Renal pelvis (tissue), 4 donors: ENCODE data around the gene CD300H. TPM values are rescaled to one million over a fixed set of nuclear protein-coding genes. Genes with fewer than 3 reads are reported as not detected.
"Not testable (repeated sequence)": the region's sequence is repeated elsewhere in the genome, so short reads cannot be mapped to it uniquely, and the experiment has no call there.

Experiments
- DNase-seq: peaks from one replicate; pipeline ENCODE4 v3.0.0-alpha.2; 2013
- polyA plus RNA-seq, 3 donors: library from polyadenylated mRNA; unstranded; fragments of 120-200 nt; gene quantifications; one replicate each; pipeline ENCODE4 v1.2.1, GENCODE V29; 2013; ENCODE audit not compliant: insufficient read length in 3 of 3

CD300H gene
- polyA plus RNA-seq, 3 donors: not detected

DNA sequence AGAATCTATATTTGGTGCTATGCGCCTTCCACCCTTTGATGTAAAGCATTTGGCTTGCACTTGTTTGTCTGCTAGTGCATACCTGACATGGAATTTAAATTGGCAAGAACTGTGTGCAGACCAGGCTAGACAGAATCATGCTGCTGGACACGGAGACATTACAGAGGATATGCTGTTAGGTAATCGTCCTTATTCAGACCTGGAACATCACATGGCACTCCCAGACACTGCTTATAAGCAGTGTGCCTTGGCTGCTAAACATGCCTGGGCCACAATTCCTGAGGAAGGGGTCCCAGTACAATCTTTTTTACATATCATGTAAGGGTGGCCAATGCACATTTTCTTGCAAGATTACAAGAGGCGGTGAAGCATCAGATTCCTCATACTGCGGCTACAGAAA lies 18.4 kb upstream of the CD300H start:
- DNase-seq: no peak

GRCh38 chr17:74584292-74585060 lies 17.2 kb upstream of the CD300H start:
- DNase-seq: no peak

- DNase-seq: no peak
These were observed 15.3 kb upstream of the CD300H start for GRCh38 chr17:74582633-74583032.

GRCh38 chr17:74579900-74580299 lies 12.6 kb upstream of the CD300H start:
- no peak for DNase-seq

DNA sequence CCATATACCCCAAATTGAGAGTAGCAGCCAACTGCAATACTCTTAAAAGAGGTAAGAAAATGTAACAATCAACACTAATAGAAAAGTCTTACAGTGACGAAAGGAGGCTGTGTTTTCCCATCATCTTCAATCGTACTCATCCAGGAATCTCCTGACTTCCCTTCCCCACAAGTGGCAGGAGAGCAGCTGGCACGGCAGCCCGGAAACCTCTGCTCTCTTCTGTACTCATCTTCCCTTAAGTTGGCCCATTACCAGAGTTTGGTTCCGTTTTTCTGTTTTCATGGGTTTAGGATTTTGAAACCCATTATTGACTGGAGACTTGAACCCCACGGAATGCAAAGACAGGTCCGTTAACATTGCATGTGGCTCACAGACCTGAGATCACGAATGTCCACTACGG lies 11.7 kb upstream of the CD300H start:
- DNase-seq: no peak

DNA sequence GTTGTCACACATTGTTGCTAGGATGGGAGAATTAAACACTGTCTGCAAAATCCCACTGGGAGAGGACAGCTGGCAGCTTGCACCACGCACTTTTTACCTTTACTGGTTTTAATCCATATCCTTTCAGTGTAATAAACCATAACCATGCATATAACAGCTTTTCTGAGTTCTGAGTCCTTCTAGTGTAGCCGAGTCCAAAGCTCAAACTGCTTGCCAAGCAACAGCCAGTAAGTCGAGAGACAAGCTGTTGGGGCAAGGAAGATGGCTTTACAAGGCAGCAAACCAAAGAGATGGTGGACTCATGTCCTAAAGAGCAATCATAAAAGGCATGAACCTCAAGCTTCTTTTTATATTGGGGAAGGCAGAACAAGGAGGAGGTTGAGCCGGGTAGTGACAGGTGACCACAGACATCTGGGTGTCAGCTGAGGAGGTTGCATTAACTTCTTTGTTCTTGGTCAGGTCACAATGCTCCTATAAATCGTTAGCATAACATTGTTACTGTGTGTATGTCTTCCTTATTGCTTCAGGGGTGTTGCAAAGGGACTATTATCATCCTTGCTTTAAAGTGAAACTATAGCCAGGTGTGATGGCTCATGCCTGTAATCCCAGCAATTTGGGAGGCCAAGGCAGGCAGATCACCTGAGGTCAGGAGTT lies 7.3 kb upstream of the CD300H start:
- no peak for DNase-seq

GRCh38 chr17:74573635-74574034 lies 6.3 kb upstream of the CD300H start:
- DNase-seq: not testable (repeated sequence)

DNA sequence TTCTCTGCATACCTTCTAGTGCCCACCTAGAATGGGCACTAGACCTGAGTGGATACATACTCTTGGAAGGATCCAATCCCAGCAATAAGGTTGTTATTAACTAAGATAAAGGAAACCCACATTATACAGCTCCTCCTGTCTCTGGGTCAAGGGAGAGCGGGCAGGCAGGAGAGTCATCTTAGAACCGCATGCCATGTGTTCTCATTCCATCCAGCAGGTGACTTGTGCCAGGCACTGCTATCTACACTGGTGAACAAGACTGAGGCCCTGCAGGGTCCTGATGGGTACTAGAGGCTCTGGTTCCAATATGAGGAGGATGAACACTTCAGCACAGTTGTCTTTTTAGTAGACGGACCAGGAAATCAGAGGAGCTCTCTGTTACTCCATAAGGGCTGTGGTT lies 5.9 kb upstream of the CD300H start:
- DNase-seq: no peak

GRCh38 chr17:74571621-74572270 lies 4.4 kb upstream of the CD300H start:
- DNase-seq: no peak

DNA sequence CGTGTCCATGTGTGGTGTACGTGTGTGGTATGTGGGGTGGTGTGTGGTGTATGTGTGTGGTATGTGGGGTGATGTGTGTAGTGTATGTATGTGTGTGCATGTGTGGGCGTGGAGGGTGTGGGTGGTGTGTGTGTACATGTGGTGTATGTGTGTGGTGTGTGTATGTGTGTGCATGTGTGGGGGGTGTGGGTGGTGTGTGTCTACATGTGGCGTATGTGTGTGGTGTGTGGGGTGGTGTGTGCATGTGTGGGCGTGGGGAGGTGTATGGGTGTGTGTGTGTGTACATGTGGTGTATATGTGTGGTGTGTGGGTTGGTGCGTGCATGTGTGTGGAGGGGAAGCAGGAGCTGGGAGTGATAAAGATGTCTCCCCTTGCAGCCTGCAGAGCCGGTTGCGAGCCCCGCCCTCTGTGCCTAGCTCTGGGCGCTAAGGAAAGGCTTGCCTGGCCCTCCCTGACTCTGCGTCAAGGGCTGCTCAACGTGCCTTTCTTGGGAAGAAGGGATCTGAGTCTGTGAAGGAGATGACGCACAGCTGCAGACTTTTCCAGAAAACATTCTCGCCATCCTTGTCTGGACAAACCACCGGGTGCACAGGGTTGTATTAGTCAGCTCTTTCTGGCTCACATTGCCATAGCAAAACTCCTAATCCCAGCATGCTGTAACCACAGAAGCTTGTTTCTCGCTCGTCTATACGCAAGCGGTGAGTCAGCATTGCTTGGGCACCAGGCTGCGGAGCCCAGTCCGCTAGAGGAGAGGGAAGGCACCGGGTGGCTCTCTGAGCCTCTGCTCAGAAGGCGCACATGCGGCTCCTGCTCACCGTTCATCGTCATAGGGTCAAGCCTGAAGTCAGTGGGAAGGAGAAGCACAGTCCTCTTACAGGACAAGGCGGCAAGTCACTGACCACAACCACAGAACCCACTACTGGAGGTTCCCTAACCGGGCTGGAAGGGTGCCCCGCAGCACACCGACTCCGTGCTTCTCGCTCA lies 2.0 kb upstream of the CD300H start:
- DNase-seq: no peak

DNA sequence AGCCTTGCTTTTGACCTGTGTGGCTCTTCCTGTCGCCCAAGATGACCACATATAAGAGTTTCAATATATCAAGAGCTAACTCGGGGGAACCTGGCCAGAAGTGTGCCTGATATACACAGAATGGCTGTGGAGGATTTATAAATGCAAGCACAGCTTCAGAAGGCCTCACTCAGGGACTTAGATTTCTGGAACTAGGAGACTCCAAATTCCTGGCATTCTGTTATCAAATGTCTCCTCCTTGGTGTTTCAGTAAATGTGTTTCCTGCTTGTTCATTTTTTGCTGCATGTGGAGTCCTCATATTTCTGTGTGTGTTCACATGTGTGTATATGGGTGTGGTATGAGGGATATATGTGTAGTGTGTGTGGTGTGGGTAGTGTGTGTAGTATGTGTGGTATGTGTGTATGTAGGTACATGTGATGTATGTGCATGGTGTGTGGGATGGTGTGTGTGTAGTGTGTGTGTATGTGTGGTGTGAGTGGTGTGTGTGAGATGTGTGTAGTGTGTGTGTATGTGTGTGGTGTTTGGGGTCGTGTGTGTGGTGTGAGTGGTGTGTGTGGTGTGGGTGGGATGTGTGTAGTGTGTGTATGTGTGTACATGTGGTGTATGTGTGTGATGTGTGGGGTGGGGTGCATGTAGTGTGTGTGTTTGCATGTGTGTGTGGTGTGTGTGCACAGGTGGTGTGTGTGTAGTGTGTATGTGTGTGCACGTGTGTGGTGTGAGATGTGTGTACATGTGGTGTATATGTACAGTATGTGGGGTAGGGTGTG lies 981 bp upstream of the CD300H start:
- DNase-seq: no peak

DNA sequence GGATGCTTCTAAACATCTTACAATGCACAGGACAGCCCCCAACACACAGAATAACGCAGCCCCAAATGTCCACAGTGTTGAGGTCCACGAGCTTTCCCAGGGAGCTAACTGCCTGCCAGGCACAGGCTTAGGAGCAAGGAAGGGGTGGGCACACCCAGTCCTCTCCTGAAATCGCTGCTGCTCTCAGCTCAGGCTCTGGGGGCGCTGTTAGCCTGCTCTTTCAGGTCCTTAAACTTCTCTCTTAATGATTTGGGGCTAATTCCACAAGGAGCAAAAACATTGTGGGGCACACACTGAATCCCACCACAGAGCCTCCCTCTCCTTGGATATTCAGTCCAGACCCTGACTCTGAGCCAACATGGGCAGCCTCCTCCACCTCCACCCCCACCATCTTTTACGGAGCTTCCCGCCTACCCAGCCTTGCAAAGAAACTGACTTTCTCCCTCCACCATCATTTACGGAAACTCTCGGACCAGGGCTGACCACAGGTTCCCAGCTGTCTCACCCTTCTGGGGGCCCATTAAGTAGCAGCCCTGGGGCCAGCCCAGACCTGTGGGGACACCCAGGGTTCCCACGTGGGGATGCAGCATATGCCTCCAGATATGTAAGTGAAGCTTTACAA lies 1.1 kb downstream of the CD300H start:
- no peak for DNase-seq

DNA sequence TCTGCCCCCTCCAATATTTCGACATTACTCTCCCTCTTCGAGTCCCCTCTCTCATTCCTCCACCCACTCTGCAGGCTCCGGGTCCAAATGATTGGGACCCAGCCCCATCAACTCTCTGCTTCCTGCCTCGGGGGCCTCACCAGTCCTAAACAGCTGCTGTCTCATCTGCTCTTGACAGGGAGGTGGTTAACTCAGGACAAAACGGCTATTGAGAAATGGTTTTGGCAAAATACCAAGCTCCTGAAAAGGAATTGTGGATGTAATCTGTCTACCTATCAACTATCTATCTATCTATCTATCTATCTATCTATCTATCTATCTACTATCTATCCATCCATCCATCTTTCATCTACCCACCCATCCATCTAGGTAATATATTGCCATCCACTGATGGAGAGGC lies 2.2 kb downstream of the CD300H start:
- no peak for DNase-seq

DNA sequence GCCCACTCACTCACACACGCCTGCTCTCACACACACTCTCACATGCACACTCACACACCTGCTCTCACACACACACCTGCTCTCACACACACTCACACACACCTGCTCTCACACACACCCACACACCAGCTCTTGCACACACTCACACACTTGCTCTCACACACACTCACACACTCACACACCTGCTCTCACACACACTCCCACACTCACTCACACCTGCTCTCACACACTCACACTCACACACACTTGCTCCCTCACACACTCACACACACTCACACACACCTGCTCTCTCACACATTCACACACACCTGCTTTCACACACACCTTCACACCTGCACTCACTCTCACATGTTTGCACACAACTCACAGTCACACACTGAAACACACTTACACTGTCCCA lies 4.0 kb downstream of the CD300H start:
- no peak for DNase-seq

- no peak for DNase-seq
These were observed 5.7 kb downstream of the CD300H start for GRCh38 chr17:74561586-74561985.

DNA sequence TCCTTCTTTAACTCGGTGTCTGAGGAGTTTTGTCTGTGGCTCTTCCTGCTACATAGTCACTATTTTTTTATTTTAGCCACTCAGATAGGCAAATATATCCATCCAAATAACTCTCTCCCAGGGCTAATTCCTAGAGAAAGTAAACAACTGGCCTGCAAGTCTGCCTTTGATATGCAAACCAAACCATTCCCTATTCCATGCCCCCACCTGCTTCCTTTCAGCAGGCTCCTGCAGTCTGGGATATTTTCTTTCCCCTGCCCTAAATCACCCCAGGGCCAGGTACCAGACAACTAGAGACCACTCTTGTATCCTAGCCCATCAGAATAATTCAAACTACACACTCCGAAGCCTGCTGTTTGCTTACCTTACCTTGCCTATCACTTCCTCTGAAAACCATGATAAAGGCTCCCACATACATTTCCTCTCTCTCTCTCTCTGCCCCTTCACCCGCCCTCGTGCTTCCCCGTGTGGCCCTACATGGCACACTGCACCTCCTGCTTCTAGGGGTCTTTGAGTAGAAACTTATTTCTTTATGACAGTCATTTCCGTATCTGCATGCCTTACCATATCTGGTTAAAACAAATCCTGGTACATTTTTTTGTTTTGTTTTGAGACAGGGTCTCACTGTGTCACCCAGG lies 8.3 kb downstream of the CD300H start:
- DNase-seq: no peak

DNA sequence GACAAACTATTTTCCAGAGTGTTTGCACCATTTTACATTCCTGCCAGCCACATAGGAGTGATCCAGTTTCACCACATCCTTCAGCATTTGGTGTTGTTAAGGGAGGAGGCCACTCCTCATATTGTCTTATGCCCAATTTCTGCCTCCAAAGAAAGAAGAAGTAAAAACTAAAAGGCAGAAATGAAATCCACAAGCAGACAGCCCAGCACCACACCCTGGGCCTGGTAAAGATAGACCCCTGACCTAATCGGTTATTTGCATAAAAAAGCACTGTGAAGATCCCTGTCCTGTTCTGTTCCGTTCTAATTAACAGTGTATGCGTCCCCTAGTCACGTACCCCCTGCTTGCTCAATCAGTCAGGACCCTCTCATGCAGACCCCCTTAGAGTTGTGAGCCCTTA lies 8.9 kb downstream of the CD300H start:
- not testable (repeated sequence) for DNase-seq

DNA sequence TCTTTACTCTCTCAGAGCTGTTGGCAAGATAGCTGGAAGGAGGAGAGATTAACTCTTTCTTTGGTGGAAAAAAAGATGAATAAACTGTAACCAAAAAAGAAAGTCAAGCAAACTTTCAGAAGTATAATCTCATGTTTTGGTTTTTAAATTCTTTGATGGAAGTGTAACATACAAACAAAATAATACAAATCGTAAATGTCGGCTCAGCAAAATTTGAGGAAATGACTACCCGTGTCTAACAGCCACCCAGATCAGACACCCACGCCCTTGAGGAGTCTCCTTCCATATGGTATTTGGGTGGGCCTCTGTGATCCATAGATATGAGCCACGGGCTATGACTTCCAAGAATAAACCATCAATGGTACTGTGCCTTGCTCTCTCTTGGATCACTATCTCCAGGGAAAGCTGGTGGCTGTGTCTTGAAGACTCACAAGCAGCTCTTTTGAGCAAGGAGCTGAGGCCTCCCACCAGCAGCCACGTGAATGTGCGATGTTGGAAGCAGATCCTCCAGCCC lies 11.8 kb downstream of the CD300H start:
- no peak for DNase-seq

- no peak for DNase-seq
These were observed 12.4 kb downstream of the CD300H start for GRCh38 chr17:74554909-74555308.

GRCh38 chr17:74552037-74552436 lies 15.3 kb downstream of the CD300H start:
- no peak for DNase-seq
